Measurements from ENCODE around the gene ABCB6. TPM values are rescaled to one million over a fixed set of nuclear protein-coding genes. Genes with fewer than 3 reads are reported as not detected.

The ABCB6 gene
- total and polyA plus RNA-seq, 2 of the 8 experiments (the other 6 are each of a cell fraction or from before 2014, with no cell fraction given), result 44.9 to 50.6 TPM

DNA sequence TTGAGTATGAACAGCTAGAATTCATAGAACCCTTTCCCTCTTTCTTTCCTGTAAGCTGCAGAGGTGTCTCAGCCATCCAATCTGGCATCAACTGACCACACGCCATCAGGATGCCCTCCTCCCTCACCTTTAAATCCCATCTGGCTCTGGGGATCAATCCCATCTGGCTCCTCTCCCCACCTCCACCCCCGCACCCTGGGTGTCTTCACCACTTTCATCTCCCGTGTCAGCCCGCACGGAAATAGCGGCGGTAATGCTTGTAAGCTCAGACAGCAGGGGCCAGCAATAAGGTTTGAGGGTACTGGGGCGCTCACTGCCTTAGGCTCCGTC lies 33.8 kb upstream of the ABCB6 start:
- H2BK5ac ChIP-seq (ENCODE audit: low read depth, low read length), result peak overlapping the region; percentile 44; the same call in 1 of the 2 replicates
- no peak overlapping the region for H2BK20ac ChIP-seq (ENCODE audit: low read length)
- no peak overlapping the region for H2BK120ac ChIP-seq (replicated peaks; ENCODE audit: low read depth, low read length)
- peaks cover 2% of the 10 kb centered on the region; the same call in 1 of the 2 replicates for H3K79me1 ChIP-seq (ENCODE audit: low read depth, low read length)
- peaks cover 16 to 43% (median 35%) of the 10 kb centered on the region in 4 experiments for H3K27me3 ChIP-seq (replicated peaks in 1 of 4; ENCODE audit: control insufficient read depth in 3 of 4, extremely low read depth in 1 of 4, insufficient read depth in 3 of 4, low read length in 3 of 4)
- H3K18ac ChIP-seq (ENCODE audit: extremely low read depth, low read length), result peak overlapping the region; percentile 25
- H4K5ac ChIP-seq (ENCODE audit: insufficient read length, low read depth, low read length), result no peak overlapping the region
- peaks cover 17% of the 10 kb centered on the region for H3K23me2 ChIP-seq (ENCODE audit: low read depth, low read length)
- H3K9ac ChIP-seq (replicated peaks in 1 of 4; ENCODE audit: extremely low read depth in 1 of 4, low read depth in 3 of 4, low read length in 3 of 4), result peak overlapping the region in 3 of 4 experiments; percentile 17 to 52 (median 20); a peak in 4 of 7 replicates
- H3K79me2 ChIP-seq (ENCODE audit: control insufficient read depth in 1 of 2, insufficient read depth in 2 of 2, low read length in 2 of 2), result no peaks in the 10 kb centered on the region
- peak overlapping the region; percentile 46 to 64 (median 57) for H3K4me3 ChIP-seq (ENCODE audit: extremely low read depth in 1 of 4, insufficient read depth in 2 of 4, low read depth in 3 of 4, low read length in 4 of 4)
- peaks cover 0 to 2% of the 10 kb centered on the region in 2 experiments for H4K20me1 ChIP-seq (replicated peaks in 1 of 2; ENCODE audit: control insufficient read depth in 1 of 2, insufficient read depth in 2 of 2, low read length in 2 of 2)
- no peak overlapping the region for H3K23ac ChIP-seq (ENCODE audit: insufficient read length)
- peak overlapping the region; percentile 85 to 92 for H3K4me2 ChIP-seq (ENCODE audit: insufficient read depth in 1 of 2, low read depth in 2 of 2, low read length in 2 of 2)
- FAIRE-seq (no peak), DNase-seq (ENCODE audit: low read depth in 1 of 2, low spot score in 2 of 2) (no peak)
- H3K27ac ChIP-seq (ENCODE audit: low read depth, low read length), result no peak overlapping the region
- peaks cover 5 to 14% (median 9%) of the 10 kb centered on the region in 4 experiments for H3K4me1 ChIP-seq (replicated peaks in 1 of 4; ENCODE audit: control insufficient read depth in 3 of 4, insufficient read depth in 4 of 4, low read length in 3 of 4)
- TF ChIP-seq SUZ12 (IDR thresholded peaks at IDR 0.05; ENCODE audit: low read length) (0 out of 2 replicates have a peak, but pooled peaks have one; percentile 38), FOSL1 (IDR thresholded peaks at IDR 0.05; ENCODE audit: insufficient read depth, low read depth, low read length) (no peak), MAFK (IDR thresholded peaks at IDR 0.05; ENCODE audit: low read depth, low read length) (no peak), BCL11A (IDR thresholded peaks at IDR 0.05; ENCODE audit: low read depth in 2 of 2, low read length in 2 of 2) (no peak), GABPA (IDR thresholded peaks at IDR 0.05; ENCODE audit: borderline replicate concordance, insufficient read depth, low read length) (no peak), EZH2 (IDR thresholded peaks at IDR 0.05; ENCODE audit: low read depth, low read length, severe bottlenecking) (no peak)
- TF ChIP-seq, protein P1, sequence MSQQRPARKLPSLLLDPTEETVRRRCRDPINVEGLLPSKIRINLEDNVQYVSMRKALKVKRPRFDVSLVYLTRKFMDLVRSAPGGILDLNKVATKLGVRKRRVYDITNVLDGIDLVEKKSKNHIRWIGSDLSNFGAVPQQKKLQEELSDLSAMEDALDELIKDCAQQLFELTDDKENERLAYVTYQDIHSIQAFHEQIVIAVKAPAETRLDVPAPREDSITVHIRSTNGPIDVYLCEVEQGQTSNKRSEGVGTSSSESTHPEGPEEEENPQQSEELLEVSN (IDR thresholded peaks at IDR 0.05), result no peak
- no peak overlapping the region for H4K91ac ChIP-seq (replicated peaks; ENCODE audit: insufficient read length, low read length)
- H2AFZ ChIP-seq (ENCODE audit: low read length), result peak overlapping the region; percentile 14; the same call in 1 of the 2 replicates
- peak overlapping the region; percentile 95; the same call in 1 of the 2 replicates for H2BK15ac ChIP-seq (ENCODE audit: low read length)
- ChIA-PET CTCF (ENCODE audit: partially characterized antibody) (interaction anchor here (0.6 to 6.6 kb wide), 14 partner anchors 9 to 116 kb away, joined by 3 to 118 read pairs (median 3); partner anchors contain the start of genes DNAJB2 and ZFAND2B), POLR2A (ENCODE audit: partially characterized antibody) (interaction anchor here (0.6 to 14.9 kb wide), 19 partner anchors 7 to 131 kb away, joined by 3 to 190 read pairs (median 6); partner anchors contain the start of genes ABCB6, ANKZF1, ATG9A and CNPPD1)
- H2AK5ac ChIP-seq (ENCODE audit: low read depth, low read length), result no peak overlapping the region
- peaks cover 0 to 9% (median 5%) of the 10 kb centered on the region in 4 experiments; a peak in 4 of 8 replicates for H3K36me3 ChIP-seq (ENCODE audit: control insufficient read depth in 2 of 4, insufficient read depth in 4 of 4, low read length in 3 of 4)
- no peak overlapping the region for H2BK12ac ChIP-seq (ENCODE audit: low read depth, low read length)
- H3K56ac ChIP-seq (replicated peaks; ENCODE audit: insufficient read length, low read depth, low read length), result no peak overlapping the region
- WGBS, 2 experiments (ENCODE audit: extremely low coverage in 1 of 2, insufficient coverage in 1 of 2, insufficient read length in 1 of 2, insufficient replicate concordance in 2 of 2, low coverage in 1 of 2, low lambda C conversion rate in 2 of 2, missing lambda C conversion rate in 1 of 2), result 7% methylated on average over 9 of the region's 9 CpGs; no CpG with 5 or more reads in 1 of the 2 experiments
- no peak overlapping the region for H3K4ac ChIP-seq (replicated peaks; ENCODE audit: insufficient read length, low read depth, low read length)
- H3K14ac ChIP-seq (ENCODE audit: insufficient read length), result no peak overlapping the region
- H3K9me3 ChIP-seq (ENCODE audit: insufficient read depth in 2 of 2, low read depth in 1 of 2, low read length in 1 of 2), result no peaks in the 10 kb centered on the region
- H4K8ac ChIP-seq (ENCODE audit: extremely low read depth, insufficient read depth, low read length), result peak overlapping the region; percentile 84; the same call in 1 of the 2 replicates

Data from H1 (cell line).